Measurements from ENCODE around the gene ZBED4.
"Not testable (repeated sequence)": the region's sequence is repeated elsewhere in the genome, so short reads cannot be mapped to it uniquely, and the experiment has no call there.

Gene ZBED4

DNA sequence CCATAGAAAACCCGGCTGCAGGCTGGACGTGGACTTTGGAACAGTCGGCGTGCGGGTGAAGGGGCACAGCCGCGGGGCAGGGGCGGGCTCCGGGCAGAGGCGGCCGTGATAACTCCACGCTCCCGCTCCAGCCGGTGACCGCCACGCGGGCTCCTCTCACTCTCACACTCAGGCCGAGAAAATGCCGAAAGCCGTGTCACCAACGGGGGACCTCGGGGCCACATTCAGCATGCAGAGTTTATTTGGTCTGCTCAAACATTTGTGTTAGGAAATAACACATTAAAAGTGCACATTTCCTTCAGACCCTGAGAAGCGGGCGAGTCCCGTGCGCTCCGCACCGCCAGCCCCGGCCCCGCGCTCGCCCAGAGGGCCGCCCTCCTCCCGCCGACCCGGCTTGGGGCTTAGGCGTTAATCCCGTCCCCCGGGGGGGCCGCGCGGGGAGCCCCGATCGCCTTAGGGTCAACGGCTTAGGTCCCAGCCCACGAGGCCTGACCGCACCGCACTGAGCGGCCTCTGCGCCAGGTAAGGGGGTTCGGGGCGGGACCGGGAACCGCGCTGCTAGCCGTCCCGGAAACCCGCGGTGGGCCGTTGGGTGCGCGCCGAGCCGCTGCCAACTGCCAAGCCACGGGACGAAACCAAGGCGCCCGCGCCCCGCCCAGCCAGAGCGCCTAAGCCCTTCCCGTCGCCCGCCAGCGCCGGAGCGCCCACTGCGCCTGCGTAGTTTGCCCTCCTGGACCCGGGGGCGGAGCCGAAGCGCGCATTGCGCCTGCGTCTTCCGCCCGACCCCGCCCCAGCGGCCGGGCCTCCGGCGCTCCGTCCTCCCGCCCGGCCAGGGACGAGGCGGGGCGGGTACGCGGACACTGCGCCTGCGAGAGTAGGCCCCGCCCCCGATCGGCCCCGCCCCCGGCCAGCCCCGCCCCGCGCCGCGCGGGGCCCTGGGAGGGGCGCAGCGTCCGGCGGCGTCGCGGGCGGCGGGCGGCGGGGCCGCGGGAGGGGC is at the start of gene ZBED4:
TSS of gene ZBED4 (plus strand) at position 947 of the 997 bp plus-strand sequence. CDS start 29,819 bp downstream, outside the sequence.
- peak; percentile 99 for DNase-seq

DNA sequence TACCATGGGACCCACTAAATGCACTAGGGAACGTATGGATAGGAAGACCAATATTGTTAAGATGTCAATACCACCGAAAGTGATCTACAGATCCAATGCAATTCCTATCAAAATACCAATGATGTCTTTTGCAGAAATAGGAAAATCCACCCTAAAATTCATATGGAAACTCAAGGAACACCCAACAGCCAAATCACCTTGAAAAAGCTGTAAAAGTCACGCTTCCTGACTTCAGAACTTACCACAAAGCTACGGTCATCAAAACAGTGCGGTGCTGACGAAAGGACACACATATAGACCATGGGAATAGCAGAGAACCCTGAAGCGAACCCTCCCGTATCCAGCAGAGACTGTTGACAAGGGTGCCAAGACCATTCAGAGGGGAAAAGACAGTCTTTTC is 46.5 kb upstream of the ZBED4 start:
- DNase-seq = no peak

GRCh38 chr22:49807780-49808708 is 45.6 kb upstream of the ZBED4 start:
- DNase-seq = peak; percentile 46

GRCh38 chr22:49810363-49811019 is 43.2 kb upstream of the ZBED4 start:
- no peak for DNase-seq

GRCh38 chr22:49811020-49811791 is 42.4 kb upstream of the ZBED4 start:
- DNase-seq = no peak

DNA sequence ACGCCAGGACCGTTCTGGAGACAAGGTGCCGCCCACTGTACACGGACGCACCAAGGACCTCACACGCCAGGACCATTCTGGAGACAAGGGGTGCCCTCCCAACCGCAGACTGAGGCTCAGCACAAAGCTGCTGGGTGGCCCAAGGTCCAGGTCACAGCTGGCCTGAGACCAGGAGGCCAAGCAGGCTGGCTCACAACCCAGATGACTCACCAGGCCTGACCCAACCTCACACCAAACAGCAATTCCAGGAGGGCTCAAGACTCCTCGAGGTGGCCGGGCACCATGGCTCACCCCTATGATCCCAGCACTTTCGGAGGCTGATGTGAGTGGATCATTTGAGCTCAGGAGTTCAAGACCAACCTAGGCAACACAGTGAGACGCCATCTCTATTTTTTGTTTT is 40.8 kb upstream of the ZBED4 start:
- DNase-seq = no peak

- DNase-seq = no peak
Measured at GRCh38 chr22:49814164-49814686, 39.4 kb upstream of the ZBED4 start.

GRCh38 chr22:49814856-49815255 is 38.8 kb upstream of the ZBED4 start:
- DNase-seq = no peak

DNA sequence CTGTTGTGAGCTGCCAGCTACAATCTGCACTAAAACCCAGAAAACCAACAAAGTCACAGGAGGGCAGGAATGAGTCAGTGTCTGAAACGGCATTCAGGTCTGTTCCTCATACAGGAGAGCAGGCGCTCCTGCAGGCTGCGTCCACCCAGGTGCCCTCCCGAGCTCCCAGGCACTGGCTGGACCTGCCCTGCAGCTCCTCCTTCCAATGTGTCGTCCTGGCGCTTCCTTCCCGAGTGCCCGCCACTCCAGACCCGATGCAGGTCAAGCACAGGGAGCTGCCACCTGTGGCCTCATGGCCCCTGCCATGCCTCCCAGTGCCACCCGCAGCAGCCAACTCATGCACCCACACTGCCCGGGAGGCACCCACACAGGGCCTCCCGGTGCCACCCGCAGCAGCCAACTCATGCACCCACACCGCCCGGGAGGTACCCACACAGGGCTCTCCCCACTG is 38.0 kb upstream of the ZBED4 start:
- DNase-seq = no peak

- DNase-seq = no peak
Measured at GRCh38 chr22:49817359-49817758, 36.3 kb upstream of the ZBED4 start.

DNA sequence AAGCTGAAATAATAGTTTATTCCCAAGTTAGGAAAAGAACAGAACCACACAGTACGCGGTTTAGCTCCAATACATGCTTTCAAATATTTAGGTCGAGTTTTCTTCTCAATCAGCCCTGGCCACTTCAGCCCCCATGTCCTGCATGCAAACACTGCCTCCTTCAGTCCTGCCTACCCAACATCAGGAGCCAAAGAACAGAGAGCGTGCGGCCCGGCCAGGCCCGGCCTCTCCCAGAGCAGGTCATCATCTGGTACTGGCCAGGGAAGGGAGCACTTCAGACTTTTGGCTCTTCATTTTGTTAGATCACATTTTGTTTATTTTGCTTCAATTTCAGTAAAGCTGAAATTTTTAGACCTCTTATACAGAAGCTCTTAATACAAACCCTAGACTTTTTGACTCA is 32.7 kb upstream of the ZBED4 start:
- no peak for DNase-seq

DNA sequence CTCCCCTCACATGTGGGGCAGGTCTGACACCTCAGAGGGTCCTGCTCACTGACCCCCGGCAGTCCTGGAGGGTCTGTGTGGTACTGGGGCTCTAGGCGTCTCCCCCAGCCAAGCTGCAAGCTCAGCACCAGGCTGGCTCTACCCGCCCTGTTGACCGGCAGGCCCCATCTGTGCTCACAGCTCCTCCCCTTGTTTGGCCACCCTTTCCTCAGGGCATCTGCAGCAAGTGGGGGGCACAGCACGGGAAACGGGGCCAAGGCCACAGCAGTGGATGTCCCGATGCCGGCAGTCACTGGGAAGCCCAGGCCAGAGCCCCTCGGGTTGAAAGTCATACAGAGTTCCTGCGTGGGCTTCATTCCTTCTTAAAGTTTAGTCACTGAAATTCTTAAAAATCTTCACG is 31.9 kb upstream of the ZBED4 start:
- not testable (repeated sequence) for DNase-seq

DNA sequence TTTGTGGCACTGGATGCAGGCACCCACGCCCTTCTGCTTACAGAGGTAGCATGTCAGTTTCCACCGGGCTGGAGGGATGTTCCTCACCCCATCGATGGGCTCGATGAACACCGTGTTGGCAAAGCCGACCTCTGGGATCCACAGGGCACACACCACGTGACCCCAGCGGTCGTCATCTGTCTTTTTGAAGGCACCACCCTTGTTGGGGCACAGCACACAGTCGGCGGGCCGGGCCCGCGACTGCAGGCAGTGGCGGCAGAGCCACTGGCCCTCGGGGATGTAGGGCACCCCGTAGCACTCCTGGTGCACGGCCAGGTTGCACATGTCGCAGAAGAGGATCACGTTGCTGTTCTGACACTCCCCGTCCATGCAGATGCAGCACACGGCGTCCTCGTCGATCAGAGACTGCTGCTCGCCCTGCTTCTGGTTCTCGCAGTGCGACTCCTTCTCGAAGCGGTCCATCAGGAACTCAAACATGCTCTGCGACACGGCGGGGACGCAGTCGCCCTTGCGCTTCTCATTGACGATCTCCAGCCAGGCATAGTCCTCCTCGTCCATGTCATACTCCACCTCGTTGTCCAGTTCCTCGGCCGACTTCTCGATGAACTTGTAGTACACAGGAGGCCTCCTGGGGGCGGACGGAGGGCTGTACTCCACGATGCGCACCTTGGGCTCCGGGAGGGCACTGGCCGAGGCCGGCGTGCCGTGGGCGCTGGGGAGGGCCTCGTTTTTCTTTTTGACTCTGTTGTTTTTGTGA is 30.2 kb upstream of the ZBED4 start:
- no peak for DNase-seq

GRCh38 chr22:49824185-49824925 is 29.3 kb upstream of the ZBED4 start:
- no peak for DNase-seq

DNA sequence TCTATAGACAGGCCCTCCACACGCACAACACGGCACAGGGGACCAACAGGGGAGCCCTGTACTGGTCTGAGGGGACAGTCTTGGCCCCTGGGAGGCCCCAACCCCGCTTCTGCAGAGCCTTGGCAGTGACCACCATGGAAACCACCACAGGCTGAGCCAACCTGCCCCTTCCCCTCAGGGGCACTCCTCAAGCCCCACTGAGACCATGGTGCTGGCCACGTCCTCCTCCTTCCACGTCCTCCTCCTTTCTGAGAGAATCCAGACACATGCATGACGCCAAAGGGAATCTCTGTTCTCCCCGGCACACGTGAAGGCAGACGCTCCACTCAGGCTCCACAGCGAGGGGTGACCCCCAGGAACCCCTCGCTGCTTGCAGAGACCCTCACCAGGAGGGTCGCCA is 28.7 kb upstream of the ZBED4 start:
- DNase-seq = no peak

DNA sequence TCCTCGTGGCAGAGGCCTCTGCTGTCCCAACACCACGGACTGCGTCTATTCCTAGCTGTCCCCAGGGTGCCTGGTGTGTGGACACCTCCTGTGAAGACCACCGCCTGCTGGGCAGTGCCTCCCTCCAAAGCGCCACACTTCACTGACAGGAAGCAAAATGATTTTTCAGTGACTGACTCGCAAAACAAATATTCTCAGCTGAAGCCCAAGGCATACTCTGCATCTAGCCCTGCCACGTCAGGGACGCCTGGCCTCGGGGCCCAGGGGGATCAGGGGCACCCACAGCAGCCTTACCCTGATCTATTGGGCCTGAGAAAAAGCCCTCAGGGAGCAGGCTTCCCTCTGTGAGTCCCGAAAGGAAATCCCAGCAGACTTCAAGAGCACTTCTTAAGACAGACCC is 28.2 kb upstream of the ZBED4 start:
- DNase-seq = no peak

DNA sequence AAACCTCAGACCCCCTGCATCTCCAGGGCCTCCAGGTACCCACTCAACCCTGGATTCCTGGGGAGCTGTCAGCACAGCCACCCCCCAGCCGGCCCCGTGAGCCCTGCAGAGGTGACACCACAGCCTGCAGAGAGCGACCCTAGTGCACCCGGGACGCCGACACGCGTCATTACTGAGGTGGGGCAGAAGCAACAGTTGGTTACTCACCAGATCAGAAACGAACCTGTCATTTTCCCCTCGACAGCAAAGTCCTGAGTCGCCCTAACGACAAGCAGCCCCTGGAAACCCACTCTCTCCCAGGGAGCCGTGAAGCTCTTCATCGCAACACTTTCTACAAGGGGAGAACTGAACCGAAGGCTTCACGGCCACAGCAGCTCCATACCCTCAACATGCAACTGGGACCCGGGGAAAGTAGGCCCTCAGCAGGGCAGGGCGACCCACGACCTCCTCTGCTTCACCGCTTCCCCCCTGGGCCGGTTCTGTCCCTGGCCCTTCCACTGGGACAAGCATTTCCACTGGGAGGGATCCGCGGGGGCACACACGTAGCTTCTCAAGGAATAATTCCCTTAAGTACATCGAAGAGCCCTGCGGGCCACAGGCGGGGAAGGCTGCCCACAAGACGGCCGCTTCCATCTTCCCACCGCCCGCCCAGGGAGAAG is 27.6 kb upstream of the ZBED4 start:
- DNase-seq = peak; percentile 76

DNA sequence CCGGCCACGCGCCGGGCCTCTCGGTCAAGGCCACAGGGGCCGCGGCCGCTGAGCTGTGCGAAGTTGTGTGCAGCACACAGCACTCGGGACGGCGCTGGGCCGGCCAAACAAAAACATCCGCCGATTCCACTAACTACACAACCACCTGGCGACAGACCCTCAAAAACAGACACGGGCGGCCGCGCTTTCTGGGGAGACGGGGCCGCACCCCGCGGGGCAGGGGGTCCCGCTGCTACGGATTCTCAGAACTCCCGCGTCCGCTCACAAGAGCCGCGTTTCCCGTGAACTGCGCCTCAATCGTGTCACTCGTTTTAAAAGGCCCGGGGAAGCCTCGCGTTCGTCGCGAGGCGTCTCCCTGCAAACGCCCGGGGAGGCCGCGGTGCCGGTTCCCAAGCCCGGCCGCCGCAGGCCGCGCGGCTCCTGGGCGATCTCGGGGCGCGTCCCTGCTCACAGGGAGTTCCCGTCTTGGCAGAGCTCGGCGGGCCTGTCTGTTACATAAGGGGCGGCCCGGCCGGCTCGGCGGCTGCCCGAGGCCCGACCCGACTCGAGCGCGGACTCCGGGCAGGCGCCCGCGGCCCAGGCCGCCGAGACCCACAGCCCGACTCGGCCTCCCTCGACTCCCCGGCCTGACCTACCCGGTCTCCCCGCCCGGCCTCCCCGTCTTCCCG is 26.9 kb upstream of the ZBED4 start:
- peak; percentile 63 for DNase-seq

DNA sequence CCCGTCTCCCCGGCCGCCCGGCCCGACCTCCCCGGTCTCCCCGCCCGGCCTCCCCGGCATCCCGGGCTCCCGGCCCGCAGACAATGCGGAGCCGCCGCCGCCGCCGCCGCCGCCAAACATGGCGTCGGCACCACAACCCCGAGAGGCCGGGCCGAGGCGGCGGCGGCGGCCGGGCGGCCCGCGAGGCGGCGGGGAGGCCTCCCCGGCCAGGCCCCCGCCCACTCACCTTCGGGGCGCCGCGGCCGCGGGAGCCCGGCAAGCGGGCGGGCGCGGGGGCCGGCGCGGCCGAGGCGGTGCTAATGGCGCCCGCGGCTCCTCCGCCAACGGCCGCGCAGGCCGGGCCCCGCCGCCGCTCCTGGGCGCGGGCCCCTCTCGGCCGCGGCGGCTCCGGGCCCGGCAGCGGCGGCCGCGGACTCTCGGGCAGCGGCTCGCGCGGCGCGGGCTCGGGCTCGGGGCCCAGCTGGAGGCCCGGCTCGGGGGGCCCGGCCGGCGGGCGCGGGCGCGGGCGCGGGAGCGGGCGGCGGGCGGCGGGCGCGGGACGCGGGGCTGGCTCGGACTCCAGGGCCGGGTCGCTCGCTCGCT is 26.3 kb upstream of the ZBED4 start:
- DNase-seq = no peak

Measured in activated T-cell treated with anti-CD3 and anti-CD28 coated beads, Interleukin-2, amount 50 U/mL, for 1 hour (primary cell).